SIG-M5 treated with dmso at 0.1 percent for 504 hours (cell line): ENCODE results near the gene FRA10AC1.
A peak's percentile ranks its signal among the peaks of the same experiment; 100 is the strongest.
"Not testable (repeated sequence)": the region's sequence is repeated elsewhere in the genome, so short reads cannot be mapped to it uniquely, and the experiment has no call there.

Experiments
- DNase-seq: peaks from one replicate; lab custom pipeline; 2025; ENCODE audit not compliant: unreplicated experiment; lab: John Stamatoyannopoulos, UW

Gene FRA10AC1

GRCh38 chr10:93703841-93704240 lies 1.4 kb upstream of the FRA10AC1 start:
- no peak for DNase-seq

- DNase-seq, result peak; percentile 28
Observed at GRCh38 chr10:93703066-93703465, 674 bp upstream of the FRA10AC1 start.

GRCh38 chr10:93701866-93702209 lies 554 bp downstream of the FRA10AC1 start:
- DNase-seq, result peak; percentile 57

GRCh38 chr10:93697207-93697606 lies 5.2 kb downstream of the FRA10AC1 start:
- no peak for DNase-seq

- DNase-seq, result not testable (repeated sequence)
Observed at GRCh38 chr10:93696582-93696981, 5.8 kb downstream of the FRA10AC1 start.

- DNase-seq, result no peak
Observed at GRCh38 chr10:93695740-93696139, 6.7 kb downstream of the FRA10AC1 start.

- DNase-seq, result no peak
Observed at GRCh38 chr10:93687737-93688136, 14.7 kb downstream of the FRA10AC1 start.

- DNase-seq, result peak; percentile 24
Observed at GRCh38 chr10:93680412-93681047, 21.9 kb downstream of the FRA10AC1 start.

- DNase-seq, result no peak
Observed at GRCh38 chr10:93678805-93679587, 23.4 kb downstream of the FRA10AC1 start.

- DNase-seq, result no peak
Observed at GRCh38 chr10:93678386-93678785, 24.0 kb downstream of the FRA10AC1 start.

- no peak for DNase-seq
Observed at GRCh38 chr10:93673791-93674190, 28.6 kb downstream of the FRA10AC1 start.

GRCh38 chr10:93672890-93673289 lies 29.5 kb downstream of the FRA10AC1 start:
- no peak for DNase-seq

GRCh38 chr10:93672022-93672678 lies 30.2 kb downstream of the FRA10AC1 start:
- no peak for DNase-seq

- no peak for DNase-seq
Observed at GRCh38 chr10:93671042-93671441, 31.4 kb downstream of the FRA10AC1 start.

- no peak for DNase-seq
Observed at GRCh38 chr10:93670372-93670771, 32.0 kb downstream of the FRA10AC1 start.

GRCh38 chr10:93667795-93668194 lies 34.6 kb downstream of the FRA10AC1 start:
- DNase-seq, result no peak

- DNase-seq, result no peak
Observed at GRCh38 chr10:93666030-93666429, 36.4 kb downstream of the FRA10AC1 start.

GRCh38 chr10:93657757-93658156 lies 44.6 kb downstream of the FRA10AC1 start:
- DNase-seq, result no peak

GRCh38 chr10:93656155-93656554 lies 46.2 kb downstream of the FRA10AC1 start:
- no peak for DNase-seq

- DNase-seq, result no peak
Observed at GRCh38 chr10:93654201-93654600, 48.2 kb downstream of the FRA10AC1 start.

- no peak for DNase-seq
Observed at GRCh38 chr10:93652857-93653256, 49.5 kb downstream of the FRA10AC1 start.

- no peak for DNase-seq
Observed at GRCh38 chr10:93639791-93640190, 62.6 kb downstream of the FRA10AC1 start.
